ENCODE results near the gene OTOG. TPM values are rescaled to one million over a fixed set of nuclear protein-coding genes. Genes with fewer than 3 reads are reported as not detected.

The OTOG gene
- total RNA-seq, 1 experiment from 2014 or later, result 0.35 TPM

DNA sequence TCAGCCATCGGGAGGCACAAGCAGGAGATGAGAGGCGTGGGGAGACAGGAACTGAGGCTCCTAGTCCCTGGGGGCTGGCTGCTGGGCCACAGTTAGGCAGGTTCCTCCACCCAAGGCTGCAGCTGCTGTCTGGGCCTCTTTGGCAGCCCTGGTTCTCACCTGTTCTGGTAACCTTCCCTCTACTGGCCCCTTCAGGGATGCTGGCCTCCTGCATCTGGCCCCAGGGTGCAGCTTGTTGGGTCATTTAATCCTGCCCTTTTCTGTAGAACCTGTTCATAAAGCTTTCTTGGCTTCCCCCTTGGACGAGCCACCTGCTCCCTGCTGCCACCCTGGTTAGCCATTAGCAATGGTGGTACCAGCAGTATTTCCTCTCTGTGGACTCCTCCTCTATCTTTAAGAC, 8.3 kb upstream of the OTOG start:
- no peak overlapping the region for H2BK12ac ChIP-seq (ENCODE audit: insufficient read length, low read depth, low read length)
- H3K27me3 Mint-ChIP-seq (ENCODE audit: low read depth), result peaks cover 31% of the 10 kb centered on the region
- H3K9ac ChIP-seq (ENCODE audit: extremely low read depth, insufficient read length, low read length), result no peak overlapping the region
- H3K27ac Mint-ChIP-seq, result no peak overlapping the region; a peak in 1 of 7 replicates
- H4K20me1 ChIP-seq (ENCODE audit: control insufficient read depth, insufficient read depth, insufficient read length), result no peaks in the 10 kb centered on the region
- peaks cover 28 to 32% of the 10 kb centered on the region in 2 experiments for H3K4me1 Mint-ChIP-seq
- TF ChIP-seq, protein P1, sequence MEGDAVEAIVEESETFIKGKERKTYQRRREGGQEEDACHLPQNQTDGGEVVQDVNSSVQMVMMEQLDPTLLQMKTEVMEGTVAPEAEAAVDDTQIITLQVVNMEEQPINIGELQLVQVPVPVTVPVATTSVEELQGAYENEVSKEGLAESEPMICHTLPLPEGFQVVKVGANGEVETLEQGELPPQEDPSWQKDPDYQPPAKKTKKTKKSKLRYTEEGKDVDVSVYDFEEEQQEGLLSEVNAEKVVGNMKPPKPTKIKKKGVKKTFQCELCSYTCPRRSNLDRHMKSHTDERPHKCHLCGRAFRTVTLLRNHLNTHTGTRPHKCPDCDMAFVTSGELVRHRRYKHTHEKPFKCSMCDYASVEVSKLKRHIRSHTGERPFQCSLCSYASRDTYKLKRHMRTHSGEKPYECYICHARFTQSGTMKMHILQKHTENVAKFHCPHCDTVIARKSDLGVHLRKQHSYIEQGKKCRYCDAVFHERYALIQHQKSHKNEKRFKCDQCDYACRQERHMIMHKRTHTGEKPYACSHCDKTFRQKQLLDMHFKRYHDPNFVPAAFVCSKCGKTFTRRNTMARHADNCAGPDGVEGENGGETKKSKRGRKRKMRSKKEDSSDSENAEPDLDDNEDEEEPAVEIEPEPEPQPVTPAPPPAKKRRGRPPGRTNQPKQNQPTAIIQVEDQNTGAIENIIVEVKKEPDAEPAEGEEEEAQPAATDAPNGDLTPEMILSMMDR (conservative IDR thresholded peaks at IDR 0.05), result no peak
- H3K4me1 ChIP-seq (ENCODE audit: insufficient read depth, low read length), result no peaks in the 10 kb centered on the region
- DNase-seq, result no peak
- no peaks in the 10 kb centered on the region for H3K23me2 ChIP-seq (ENCODE audit: insufficient read length, low read depth, low read length, poor library complexity, severe bottlenecking)
- no peak overlapping the region for H2AK5ac ChIP-seq (ENCODE audit: insufficient read length, low read length)
- no peak overlapping the region for H3K4me2 ChIP-seq (ENCODE audit: insufficient read depth, insufficient read length, low read length)
- no peak overlapping the region for H2BK5ac ChIP-seq (ENCODE audit: insufficient read length, low read length)
- H3K23ac ChIP-seq (ENCODE audit: insufficient read length, low read depth, low read length), result no peak overlapping the region
- no peak overlapping the region for H3K4me3 Mint-ChIP-seq
- no peak overlapping the region for H3K27ac ChIP-seq (ENCODE audit: insufficient read length, low read depth, low read length)
- H4K8ac ChIP-seq (replicated peaks; ENCODE audit: insufficient read length, low read depth, low read length), result no peak overlapping the region
- no peak overlapping the region for H2BK20ac ChIP-seq (ENCODE audit: low read depth, low read length, poor library complexity, severe bottlenecking)
- no peaks in the 10 kb centered on the region for H3K36me3 Mint-ChIP-seq (ENCODE audit: insufficient read depth in 1 of 3, low read depth in 3 of 3)
- H3K4ac ChIP-seq (ENCODE audit: low read depth, low read length), result no peak overlapping the region
- no peaks in the 10 kb centered on the region for H3K27me3 ChIP-seq (ENCODE audit: insufficient read depth, low read length)
- no peak overlapping the region for H4K91ac ChIP-seq (ENCODE audit: insufficient read length, low read depth, low read length)
- no CpG with 5 or more reads among the region's 3 CpGs for WGBS (ENCODE audit: extremely low coverage, insufficient read length, low lambda C conversion rate)
- H3K79me2 ChIP-seq (ENCODE audit: insufficient read depth, low read length), result no peaks in the 10 kb centered on the region
- H3K14ac ChIP-seq (ENCODE audit: insufficient read depth, low read length), result no peak overlapping the region
- no peaks in the 10 kb centered on the region for H3K9me3 ChIP-seq (ENCODE audit: control insufficient read depth, low read depth, low read length)
- H4K5ac ChIP-seq (ENCODE audit: insufficient read length, low read depth, low read length), result no peak overlapping the region
- no peak overlapping the region for H2BK15ac ChIP-seq (ENCODE audit: low read depth, low read length)
- H3K9me3 Mint-ChIP-seq, result no peaks in the 10 kb centered on the region
- H3K79me1 ChIP-seq (ENCODE audit: insufficient read depth, low read depth, low read length, poor library complexity, severe bottlenecking), result no peaks in the 10 kb centered on the region
- no peak overlapping the region for H2AFZ ChIP-seq (ENCODE audit: low read length)
- no peak overlapping the region for H3K56ac ChIP-seq (ENCODE audit: insufficient read length, low read depth, low read length)
- H3T11ph ChIP-seq (ENCODE audit: low read length), result no peak overlapping the region
- no peak overlapping the region for H2BK120ac ChIP-seq (ENCODE audit: low read depth, low read length, poor library complexity, severe bottlenecking)
- H3K18ac ChIP-seq (ENCODE audit: insufficient read length, low read depth, low read length), result no peak overlapping the region
